HG02852 (cell line): ENCODE data around the gene COL18A1.
"Not testable (repeated sequence)": the region's sequence is repeated elsewhere in the genome, so short reads cannot be mapped to it uniquely, and the experiment has no call there.

Experiments used
- ATAC-seq: cut with Tn5 transposase; IDR thresholded peaks from one replicate; pipeline ENCODE4 v1.9.1; 2021; ENCODE audit warnings: mild to moderate bottlenecking, moderate library complexity; ENCODE audit not compliant: unreplicated experiment

Gene COL18A1

DNA sequence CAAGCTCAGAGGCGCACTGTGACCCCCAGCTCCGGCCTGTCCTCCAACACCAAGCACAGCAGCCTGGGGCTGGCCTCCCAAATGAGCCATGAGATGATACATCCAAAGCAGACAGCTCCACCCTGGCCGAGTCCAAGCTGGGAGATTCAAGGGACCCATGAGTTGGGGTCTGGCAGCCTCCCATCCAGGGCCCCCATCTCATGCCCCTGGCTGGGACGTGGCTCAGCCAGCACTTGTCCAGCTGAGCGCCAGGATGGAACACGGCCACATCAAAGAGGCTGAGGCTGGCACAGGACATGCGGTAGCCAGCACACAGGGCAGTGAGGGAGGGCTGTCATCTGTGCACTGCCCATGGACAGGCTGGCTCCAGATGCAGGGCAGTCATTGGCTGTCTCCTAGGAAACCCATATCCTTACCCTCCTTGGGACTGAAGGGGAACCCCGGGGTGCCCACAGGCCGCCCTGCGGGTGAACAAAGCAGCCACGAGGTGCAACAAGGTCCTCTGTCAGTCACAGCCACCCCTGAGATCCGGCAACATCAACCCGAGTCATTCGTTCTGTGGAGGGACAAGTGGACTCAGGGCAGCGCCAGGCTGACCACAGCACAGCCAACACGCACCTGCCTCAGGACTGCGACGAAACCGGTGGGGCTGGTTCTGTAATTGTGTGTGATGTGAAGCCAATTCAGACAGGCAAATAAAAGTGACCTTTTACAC, 108.2 kb downstream of the COL18A1 start:
- no peak for ATAC-seq

- no peak for ATAC-seq
Observed at GRCh38 chr21:45513741-45514310, 108.9 kb downstream of the COL18A1 start.

- no peak for ATAC-seq
Observed at GRCh38 chr21:45514311-45515021, 109.5 kb downstream of the COL18A1 start.

DNA sequence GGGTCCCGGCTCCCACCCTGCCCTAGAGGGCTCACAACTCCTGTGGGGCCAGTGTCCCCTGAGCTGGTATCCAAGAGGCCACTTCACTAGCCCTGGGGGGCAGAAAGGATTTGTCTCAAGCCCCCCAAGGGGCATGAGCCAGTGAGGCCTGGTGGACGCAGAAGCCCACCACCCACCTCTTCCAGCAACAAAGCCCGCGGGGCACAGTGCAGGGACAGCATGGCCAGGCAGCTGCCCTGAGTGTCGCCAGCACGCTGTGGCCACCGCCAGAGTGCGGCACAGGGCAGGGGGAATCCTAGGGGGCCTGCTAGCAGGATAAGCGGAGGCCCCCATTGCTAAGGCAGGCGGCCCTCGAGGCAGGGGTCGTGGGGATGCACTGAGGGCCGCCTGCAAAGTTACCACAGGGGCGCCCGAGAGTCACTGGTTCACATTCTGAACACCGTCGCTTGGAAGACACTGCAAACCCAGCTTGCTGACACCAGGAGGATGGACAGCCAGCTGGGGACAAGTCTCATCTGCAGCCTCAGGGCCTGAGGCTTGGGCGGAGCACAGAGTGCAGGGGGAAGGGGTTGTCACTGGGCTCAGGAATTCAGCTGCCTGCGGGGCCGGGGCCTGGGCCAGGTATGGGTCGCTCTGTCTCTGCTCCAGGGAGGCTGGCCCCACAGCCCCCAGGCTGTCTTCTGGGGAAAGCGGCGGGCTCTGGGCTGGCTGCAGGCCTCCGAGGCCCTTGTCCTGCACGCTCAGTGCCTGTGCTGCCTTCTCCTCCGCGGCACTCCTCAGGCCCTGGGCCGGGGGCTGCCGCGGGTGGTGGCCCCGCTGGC, 110.5 kb downstream of the COL18A1 start:
- ATAC-seq = no peak

GRCh38 chr21:45516071-45516670, 111.2 kb downstream of the COL18A1 start:
- ATAC-seq = no peak

DNA sequence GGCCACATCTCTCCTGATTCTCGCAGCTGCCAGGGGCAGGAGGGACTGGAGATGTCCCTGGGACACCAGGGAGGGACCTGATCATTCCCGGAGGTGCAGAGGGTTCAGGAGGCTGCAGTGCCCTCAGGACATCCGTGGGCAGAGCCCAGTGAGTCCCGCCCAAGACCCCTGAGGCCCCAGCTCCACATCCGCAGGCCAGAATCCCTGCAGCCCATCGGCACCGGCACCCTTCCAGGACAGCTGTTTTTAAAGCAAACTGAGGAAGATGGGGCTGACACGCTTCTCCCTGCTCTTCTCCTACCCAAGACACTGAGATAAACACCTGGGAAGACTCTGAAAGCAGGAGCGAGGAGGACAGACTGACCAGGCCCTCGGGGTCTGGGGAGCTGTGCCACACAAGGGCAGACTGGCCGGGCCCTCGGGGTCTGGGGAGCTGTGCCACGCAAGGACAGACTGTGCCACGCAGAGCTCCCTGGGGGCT, 111.7 kb downstream of the COL18A1 start:
- no peak for ATAC-seq

- ATAC-seq = no peak
Observed at GRCh38 chr21:45517249-45518065, 112.5 kb downstream of the COL18A1 start.

DNA sequence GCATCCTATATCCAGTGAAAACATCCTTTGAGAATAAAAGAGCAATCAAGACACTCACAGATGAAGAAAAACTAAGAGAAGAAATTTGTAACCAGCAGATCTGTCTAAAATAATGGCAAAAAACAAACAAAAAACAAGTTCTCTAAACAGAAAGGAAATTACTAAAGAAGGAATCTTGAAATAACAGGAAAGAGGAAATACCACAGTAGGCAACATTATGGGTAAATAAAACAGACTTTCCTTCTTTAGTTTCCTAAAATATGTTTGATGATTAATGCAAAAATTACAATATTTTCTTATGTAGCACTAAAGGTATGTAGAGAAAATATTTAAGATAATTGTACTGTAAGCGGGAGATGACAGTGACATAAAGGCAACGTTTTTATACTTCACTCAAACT, 113.8 kb downstream of the COL18A1 start:
- no peak for ATAC-seq

GRCh38 chr21:45519182-45519581, 114.2 kb downstream of the COL18A1 start:
- no peak for ATAC-seq

DNA sequence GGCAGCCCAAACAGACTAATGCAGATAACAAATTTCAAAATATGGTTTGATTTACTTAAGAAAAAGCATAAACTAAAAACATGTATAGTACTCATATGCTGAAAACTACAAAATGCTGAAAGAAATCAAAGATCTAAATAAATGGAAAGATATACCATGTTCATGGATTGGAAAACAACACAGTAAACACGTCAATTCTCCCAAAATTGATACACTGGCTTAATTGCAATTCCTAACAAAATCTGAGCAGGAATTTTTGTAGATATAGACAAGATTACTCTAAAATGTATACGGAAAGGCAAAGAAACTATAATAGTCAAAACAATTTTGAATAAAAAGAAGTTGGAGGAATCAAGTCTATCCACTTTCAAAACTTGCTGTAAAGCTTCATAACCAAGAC, 116.3 kb downstream of the COL18A1 start:
- no peak for ATAC-seq

DNA sequence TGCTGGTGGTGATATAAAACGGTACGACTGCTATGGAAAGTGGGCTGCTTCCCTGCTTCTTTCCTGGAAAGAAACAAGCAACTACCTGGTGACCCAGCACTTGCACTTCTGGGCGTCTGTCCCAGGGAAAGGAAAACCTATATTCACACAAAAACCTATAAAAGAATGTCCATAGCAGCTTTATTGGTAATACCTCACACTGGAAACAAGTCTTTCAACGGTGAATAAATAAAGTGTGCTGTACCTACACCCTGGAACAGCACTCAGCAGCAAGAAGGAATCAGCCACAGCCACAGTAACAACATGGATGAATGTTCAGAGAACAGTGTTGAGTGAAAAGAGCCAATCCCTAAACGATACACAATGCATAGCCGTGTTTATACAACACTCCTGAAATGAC, 117.4 kb downstream of the COL18A1 start:
- no peak for ATAC-seq

DNA sequence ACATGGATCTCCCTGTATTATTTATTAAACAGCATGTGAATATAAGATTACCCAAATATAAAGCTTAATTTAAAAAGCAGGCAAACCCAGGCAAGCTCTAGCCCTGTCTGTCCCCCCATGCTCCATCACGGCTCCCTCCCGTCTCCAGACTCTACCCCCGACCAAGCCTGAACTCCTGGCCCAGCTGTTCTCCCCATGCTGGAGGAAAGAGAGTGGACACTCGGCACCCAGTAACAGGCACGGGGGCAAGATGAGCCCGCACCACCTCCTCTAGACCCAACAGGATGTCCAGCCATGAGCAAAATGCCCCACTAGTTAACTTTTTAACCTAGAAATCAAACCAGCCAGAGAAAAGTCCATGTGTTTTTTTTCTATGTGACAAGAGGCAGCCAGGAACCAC, 118.0 kb downstream of the COL18A1 start:
- no peak for ATAC-seq

DNA sequence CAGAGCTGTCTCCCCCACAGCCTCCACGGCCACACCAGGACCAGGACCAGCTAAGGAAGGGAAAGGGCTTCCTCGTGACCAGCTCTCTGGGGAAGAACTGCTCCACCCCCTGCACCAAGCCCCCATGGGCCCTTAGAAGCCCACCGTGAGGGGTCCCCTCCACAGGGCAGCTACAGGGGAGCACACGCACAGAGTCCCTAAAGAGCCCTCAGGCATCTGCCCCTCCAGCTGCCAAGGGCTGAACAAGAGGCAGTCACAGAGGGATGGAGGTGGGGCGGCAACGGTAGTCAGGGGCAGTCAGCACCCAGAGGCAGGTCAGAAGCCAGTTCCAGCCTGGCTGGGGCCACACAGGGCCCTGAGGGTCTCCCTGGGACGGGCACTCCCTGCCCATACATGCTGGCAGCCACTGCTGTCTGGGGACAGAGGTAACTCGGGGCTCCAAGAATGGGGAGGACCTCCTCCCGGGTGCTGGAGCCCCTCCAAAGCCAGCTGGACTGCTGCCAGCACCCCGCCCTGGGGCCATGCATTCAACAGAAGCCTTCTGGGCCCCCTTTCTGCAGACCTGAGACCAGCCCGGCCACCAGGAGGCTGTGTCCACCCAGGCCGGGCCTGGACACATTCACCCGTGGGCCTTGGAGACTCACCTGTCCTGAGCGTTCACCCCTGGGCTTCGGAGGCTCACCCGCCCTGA, 118.6 kb downstream of the COL18A1 start:
- ATAC-seq = no peak

DNA sequence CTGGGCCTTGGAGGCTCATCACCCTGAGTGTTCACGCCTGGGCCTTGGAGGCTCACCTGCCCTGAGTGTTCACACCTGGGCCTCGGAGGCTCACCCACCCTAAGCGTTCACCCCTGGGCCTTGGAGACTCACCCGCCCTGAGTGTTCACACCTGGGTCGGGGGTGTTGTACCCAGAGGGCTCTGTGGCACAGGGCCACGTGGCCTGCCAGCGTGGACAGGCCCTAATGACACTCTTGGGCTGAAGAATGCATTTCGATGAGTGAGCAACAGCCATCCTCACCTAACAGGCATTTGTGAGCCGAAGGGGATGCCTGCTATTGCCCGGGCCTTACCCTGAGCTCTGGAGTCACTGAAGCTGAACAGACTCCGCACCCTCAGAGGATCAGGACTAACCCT, 119.8 kb downstream of the COL18A1 start:
- ATAC-seq = no peak

DNA sequence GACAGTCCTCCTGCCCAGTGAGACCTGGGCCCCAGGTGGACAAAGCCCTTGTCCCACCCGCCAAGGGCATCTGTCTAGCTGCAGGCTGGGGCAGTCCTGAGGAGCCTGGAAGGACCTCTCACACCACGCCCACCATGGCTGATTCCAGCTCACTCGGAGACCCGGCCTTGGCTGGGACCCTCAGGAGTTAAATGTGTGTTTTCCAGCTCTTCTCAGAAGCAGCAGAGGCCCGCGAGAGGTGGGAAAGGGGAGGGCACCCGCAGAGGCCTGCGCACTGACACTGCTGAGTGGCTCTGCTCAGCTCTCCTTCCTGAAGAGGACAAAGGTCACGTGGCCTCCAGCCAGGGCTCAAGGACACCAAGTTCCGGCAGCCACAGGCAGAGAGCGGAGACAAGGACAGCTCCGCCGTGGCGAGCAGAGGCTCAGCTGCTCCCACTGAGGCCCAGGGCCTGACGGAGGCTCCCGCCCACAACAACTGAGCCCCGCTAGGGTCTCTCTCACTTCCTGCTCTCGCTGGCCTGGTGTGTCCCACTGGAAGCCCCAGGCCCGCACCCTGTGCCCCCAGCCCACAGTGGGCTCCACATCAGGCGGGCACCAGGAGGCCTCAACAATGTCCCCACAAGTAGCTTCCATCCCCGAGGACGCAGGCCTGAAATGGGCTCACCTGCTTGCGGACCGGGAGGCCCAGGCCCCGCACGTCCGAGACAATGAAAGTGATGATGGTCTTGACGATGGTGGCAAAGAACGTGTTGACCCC, 120.4 kb downstream of the COL18A1 start:
- no peak for ATAC-seq

- ATAC-seq = no peak
Observed at GRCh38 chr21:45525910-45526306, 120.9 kb downstream of the COL18A1 start.

DNA sequence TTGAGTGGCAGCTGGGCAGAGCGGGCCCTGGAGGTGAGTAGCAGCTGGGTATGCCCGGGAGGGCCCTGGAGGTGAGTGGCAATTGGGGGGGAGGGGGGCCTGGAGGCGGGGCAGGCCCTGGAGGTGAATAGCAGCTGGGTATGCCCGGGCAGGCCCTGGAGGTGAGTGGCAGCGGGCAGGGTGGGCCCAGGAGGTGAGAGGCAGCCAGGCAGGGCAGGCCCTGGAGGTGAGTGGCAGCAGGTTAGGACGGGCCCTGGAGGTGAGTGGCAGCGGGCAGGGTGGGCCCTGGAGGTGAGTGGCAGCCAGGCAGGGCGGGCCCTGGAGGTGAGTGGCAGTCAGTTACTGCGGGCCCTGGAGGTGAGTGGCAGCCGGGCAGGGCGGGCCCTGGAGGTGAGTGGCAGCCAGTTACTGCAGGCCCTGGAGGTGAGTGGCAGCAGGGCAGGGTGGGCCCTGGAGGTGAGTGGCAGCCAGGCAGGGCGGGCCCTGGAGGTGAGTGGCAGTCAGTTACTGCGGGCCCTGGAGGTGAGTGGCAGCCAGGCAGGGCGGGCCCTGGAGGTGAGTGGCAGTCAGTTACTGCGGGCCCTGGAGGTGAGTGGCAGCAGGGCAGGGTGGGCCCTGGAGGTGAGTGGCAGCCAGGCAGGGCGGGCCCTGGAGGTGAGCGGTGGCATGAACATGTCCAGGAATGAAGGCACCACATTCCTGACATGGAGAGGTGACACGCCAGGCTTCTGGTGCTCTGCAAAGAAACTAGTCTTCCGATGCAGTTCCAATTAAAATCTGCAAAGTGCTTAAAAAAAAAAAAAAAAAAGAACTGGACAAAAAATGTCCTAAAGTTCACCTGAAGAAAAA, 122.4 kb downstream of the COL18A1 start:
- not testable (repeated sequence) for ATAC-seq
